HEK293 (cell line): Measurements from ENCODE around the gene ITGA8.

Experiments
- CTCF ChIA-PET: fragments of 350-600 bp; formaldehyde crosslinking; extraction: SDS; loops from one replicate; lab custom pipeline; 2021; ENCODE audit warnings: antibody characterized with exemption; lab: Yijun Ruan, JAX
- POLR2A ChIA-PET: fragments of 300-600 bp; formaldehyde crosslinking; extraction: SDS; loops from one replicate; lab custom pipeline; 2020; ENCODE audit warnings: antibody characterized with exemption, inconsistent platforms; lab: Yijun Ruan, JAX
- H3K27ac ChIP-seq: fragments of 200-500 bp; sonication (Bioruptor generic); 2 replicates; pipeline ENCODE4 v1.5.1; 2014; ENCODE audit warnings: low read depth, low read length, control low read depth, inconsistent platforms; ENCODE audit errors: extremely low read depth
- H3K36me3 ChIP-seq, 2 experiments: fragments of 200-500 bp in 1 of 2; sonication (Bioruptor generic) in 1 of 2; 1 replicate in 1 of 2; 2 replicates in 1 of 2; pipeline ENCODE4 v1.5.1; 2014 to 2017; ENCODE audit warnings: inconsistent platforms in 2 of 2, low read length in 2 of 2; ENCODE audit not compliant: control insufficient read depth in 2 of 2, insufficient read depth in 1 of 2
- H3K4me1 ChIP-seq: fragments of 200-500 bp; sonication (Bioruptor generic); 2 replicates; pipeline ENCODE4 v1.5.1; 2014; ENCODE audit warnings: mild to moderate bottlenecking, low read length, inconsistent platforms; ENCODE audit not compliant: control insufficient read depth, insufficient read depth
- H3K4me3 ChIP-seq: 2 replicates; pipeline ENCODE4 v1.5.1; 2011; ENCODE audit warnings: low read depth, mild to moderate bottlenecking, control low read depth, low read length, moderate library complexity
- H3K9me3 ChIP-seq: fragments of 200-500 bp; sonication (Bioruptor generic); 2 replicates; pipeline ENCODE4 v1.5.1; 2014; ENCODE audit warnings: low read depth, low read length, inconsistent platforms; ENCODE audit not compliant: control insufficient read depth, insufficient read depth
- GLIS2 ChIP-seq: fragments of 450-650 bp; formaldehyde crosslinking; IDR thresholded peaks from 2 replicates; pipeline ENCODE4 v1.5.1; 2016; ENCODE audit warnings: missing biosample characterization, missing genetic modification characterization
- IKZF3 ChIP-seq: fragments of 450-650 bp; IDR thresholded peaks from 2 replicates; pipeline ENCODE4 v1.5.0; 2018; ENCODE audit warnings: missing biosample characterization, mild to moderate bottlenecking, missing genetic modification characterization, moderate library complexity
- PRDM2 ChIP-seq: fragments of 450-650 bp; formaldehyde crosslinking; IDR thresholded peaks from 2 replicates; pipeline ENCODE4 v1.5.1; 2016; ENCODE audit warnings: missing biosample characterization, missing genetic modification characterization, borderline replicate concordance
- REST ChIP-seq: fragments of 450-650 bp; formaldehyde crosslinking; IDR thresholded peaks from 2 replicates; pipeline ENCODE4 v1.5.1; 2016; ENCODE audit warnings: missing biosample characterization, missing genetic modification characterization
- TCF7L2 ChIP-seq: IDR thresholded peaks from 2 replicates; pipeline ENCODE4 v1.6.1; 2011; ENCODE audit warnings: low read depth, mild to moderate bottlenecking, inconsistent platforms, low read length, moderate library complexity, borderline replicate concordance
- WT1 ChIP-seq: fragments of 450-650 bp; formaldehyde crosslinking; IDR thresholded peaks from 2 replicates; pipeline ENCODE4 v1.5.1; 2016; ENCODE audit warnings: missing biosample characterization, missing genetic modification characterization
- ZBTB8A ChIP-seq: fragments of 450-650 bp; formaldehyde crosslinking; IDR thresholded peaks from 2 replicates; pipeline ENCODE4 v1.5.1; 2016; ENCODE audit warnings: missing biosample characterization, missing genetic modification characterization
- ZNF121 ChIP-seq: fragments of 450-650 bp; formaldehyde crosslinking; IDR thresholded peaks from 2 replicates; pipeline ENCODE4 v1.5.1; 2016; ENCODE audit warnings: missing biosample characterization, missing genetic modification characterization
- ZNF239 ChIP-seq: fragments of 450-650 bp; formaldehyde crosslinking; IDR thresholded peaks from 2 replicates; pipeline ENCODE4 v1.5.1; 2016; ENCODE audit warnings: missing biosample characterization, missing genetic modification characterization
- ZNF248 ChIP-seq: fragments of 450-650 bp; formaldehyde crosslinking; IDR thresholded peaks from 2 replicates; pipeline ENCODE4 v1.5.1; 2017; ENCODE audit warnings: missing biosample characterization, missing genetic modification characterization
- ZNF324 ChIP-seq: fragments of 450-650 bp; formaldehyde crosslinking; IDR thresholded peaks from 2 replicates; pipeline ENCODE4 v1.5.1; 2016; ENCODE audit warnings: missing biosample characterization, missing genetic modification characterization
- ZNF335 ChIP-seq: fragments of 450-650 bp; formaldehyde crosslinking; conservative IDR thresholded peaks from 2 replicates; pipeline ENCODE4 v1.5.1; 2016; ENCODE audit warnings: missing biosample characterization, missing genetic modification characterization
- ZNF398 ChIP-seq: fragments of 450-650 bp; formaldehyde crosslinking; IDR thresholded peaks from 2 replicates; pipeline ENCODE4 v1.5.1; 2017; ENCODE audit warnings: missing biosample characterization, missing genetic modification characterization
- ZNF48 ChIP-seq: fragments of 450-650 bp; formaldehyde crosslinking; IDR thresholded peaks from 2 replicates; pipeline ENCODE4 v1.5.1; 2016; ENCODE audit warnings: missing biosample characterization, missing genetic modification characterization
- ZNF645 ChIP-seq: fragments of 450-650 bp; formaldehyde crosslinking; IDR thresholded peaks from 2 replicates; pipeline ENCODE4; 2016; ENCODE audit warnings: missing biosample characterization, missing genetic modification characterization
- ZNF76 ChIP-seq: fragments of 450-650 bp; formaldehyde crosslinking; IDR thresholded peaks from 2 replicates; pipeline ENCODE4; 2016; ENCODE audit warnings: low read depth, missing biosample characterization, missing genetic modification characterization, borderline replicate concordance
- ZNF843 ChIP-seq: fragments of 450-650 bp; formaldehyde crosslinking; IDR thresholded peaks from 2 replicates; pipeline ENCODE4 v1.5.1; 2016; ENCODE audit warnings: missing biosample characterization, missing genetic modification characterization
- TF ChIP-seq, protein P1 (sequence below): fragments of 450-650 bp; formaldehyde crosslinking; IDR thresholded peaks from 2 replicates; pipeline ENCODE4 v1.5.1; 2016; ENCODE audit warnings: missing biosample characterization, missing genetic modification characterization
- TF ChIP-seq, protein P2 (sequence below): fragments of 450-650 bp; formaldehyde crosslinking; IDR thresholded peaks from 2 replicates; pipeline ENCODE4 v1.5.1; 2016; ENCODE audit warnings: missing biosample characterization, missing genetic modification characterization

The ITGA8 gene

GRCh38 chr10:15526754-15527153, 193.0 kb downstream of the ITGA8 start:
- Histone ChIP-seq H3K36me3 (no peaks in the 10 kb centered on the region), H3K27ac (no peak overlapping the region), H3K9me3 (no peaks in the 10 kb centered on the region), H3K4me1 (peaks cover 12% of the 10 kb centered on the region), H3K4me3 (no peak overlapping the region)
- ChIA-PET CTCF (no interaction called here), POLR2A (no interaction called here)
- TF ChIP-seq ZNF76 (tag by site-specific recombination) (no peak), ZNF48 (tag by site-specific recombination) (no peak), IKZF3 (tag by site-specific recombination) (0 out of 2 replicates have a peak, but pooled peaks have one; percentile 34), WT1 (tag by site-specific recombination) (0 out of 2 replicates have a peak, but pooled peaks have one; percentile 9), ZNF645 (tag by site-specific recombination) (no peak), ZNF248 (tag by site-specific recombination) (no peak), ZNF324 (no peak), ZNF121 (tag by site-specific recombination) (no peak), ZNF398 (tag by site-specific recombination) (0 out of 2 replicates have a peak, but pooled peaks have one; percentile 8), ZBTB8A (tag by site-specific recombination) (peak; percentile 22), GLIS2 (tag by site-specific recombination) (no peak), PRDM2 (tag by site-specific recombination) (no peak), TCF7L2 (no peak), REST (tag by site-specific recombination) (no peak), ZNF843 (tag by site-specific recombination) (peak; percentile 59; the same call in 1 of the 2 replicates), ZNF239 (tag by site-specific recombination) (no peak), ZNF335 (tag by site-specific recombination) (no peak)
- TF ChIP-seq, protein P1, sequence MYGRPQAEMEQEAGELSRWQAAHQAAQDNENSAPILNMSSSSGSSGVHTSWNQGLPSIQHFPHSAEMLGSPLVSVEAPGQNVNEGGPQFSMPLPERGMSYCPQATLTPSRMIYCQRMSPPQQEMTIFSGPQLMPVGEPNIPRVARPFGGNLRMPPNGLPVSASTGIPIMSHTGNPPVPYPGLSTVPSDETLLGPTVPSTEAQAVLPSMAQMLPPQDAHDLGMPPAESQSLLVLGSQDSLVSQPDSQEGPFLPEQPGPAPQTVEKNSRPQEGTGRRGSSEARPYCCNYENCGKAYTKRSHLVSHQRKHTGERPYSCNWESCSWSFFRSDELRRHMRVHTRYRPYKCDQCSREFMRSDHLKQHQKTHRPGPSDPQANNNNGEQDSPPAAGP (tag by site-specific recombination): no peak
- TF ChIP-seq, protein P2, sequence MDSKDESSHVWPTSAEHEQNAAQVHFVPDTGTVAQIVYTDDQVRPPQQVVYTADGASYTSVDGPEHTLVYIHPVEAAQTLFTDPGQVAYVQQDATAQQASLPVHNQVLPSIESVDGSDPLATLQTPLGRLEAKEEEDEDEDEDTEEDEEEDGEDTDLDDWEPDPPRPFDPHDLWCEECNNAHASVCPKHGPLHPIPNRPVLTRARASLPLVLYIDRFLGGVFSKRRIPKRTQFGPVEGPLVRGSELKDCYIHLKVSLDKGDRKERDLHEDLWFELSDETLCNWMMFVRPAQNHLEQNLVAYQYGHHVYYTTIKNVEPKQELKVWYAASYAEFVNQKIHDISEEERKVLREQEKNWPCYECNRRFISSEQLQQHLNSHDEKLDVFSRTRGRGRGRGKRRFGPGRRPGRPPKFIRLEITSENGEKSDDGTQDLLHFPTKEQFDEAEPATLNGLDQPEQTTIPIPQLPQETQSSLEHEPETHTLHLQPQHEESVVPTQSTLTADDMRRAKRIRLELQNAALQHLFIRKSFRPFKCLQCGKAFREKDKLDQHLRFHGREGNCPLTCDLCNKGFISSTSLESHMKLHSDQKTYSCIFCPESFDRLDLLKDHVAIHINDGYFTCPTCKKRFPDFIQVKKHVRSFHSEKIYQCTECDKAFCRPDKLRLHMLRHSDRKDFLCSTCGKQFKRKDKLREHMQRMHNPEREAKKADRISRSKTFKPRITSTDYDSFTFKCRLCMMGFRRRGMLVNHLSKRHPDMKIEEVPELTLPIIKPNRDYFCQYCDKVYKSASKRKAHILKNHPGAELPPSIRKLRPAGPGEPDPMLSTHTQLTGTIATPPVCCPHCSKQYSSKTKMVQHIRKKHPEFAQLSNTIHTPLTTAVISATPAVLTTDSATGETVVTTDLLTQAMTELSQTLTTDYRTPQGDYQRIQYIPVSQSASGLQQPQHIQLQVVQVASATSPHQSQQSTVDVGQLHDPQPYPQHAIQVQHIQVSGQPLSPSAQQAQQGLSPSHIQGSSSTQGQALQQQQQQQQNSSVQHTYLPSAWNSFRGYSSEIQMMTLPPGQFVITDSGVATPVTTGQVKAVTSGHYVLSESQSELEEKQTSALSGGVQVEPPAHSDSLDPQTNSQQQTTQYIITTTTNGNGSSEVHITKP (tag by site-specific recombination): no peak
